ENCODE data around the gene GJC2. TPM values are rescaled to one million over a fixed set of nuclear protein-coding genes. Genes with fewer than 3 reads are reported as not detected.

GJC2 gene
- total RNA-seq, 1 experiment from 2014 or later, result 0.76 TPM

DNA sequence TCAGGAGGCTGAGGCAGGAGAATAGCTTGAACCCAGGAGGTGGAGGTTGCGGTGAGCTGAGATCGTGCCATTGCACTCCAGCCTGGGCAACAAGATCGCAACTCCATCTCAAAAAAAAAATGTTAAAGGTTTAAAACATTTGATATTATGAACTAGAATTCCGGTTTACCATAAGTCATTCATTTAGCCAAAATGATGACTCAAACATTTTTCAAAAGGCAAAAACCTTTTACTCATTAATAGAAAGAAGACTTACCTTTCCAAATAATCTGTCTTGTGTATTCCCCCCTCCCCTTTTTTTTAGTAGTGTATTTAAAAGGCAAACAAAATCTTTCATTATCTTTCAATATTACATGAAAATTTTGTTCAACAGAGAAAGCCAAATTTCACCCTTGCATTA lies 32.4 kb upstream of the GJC2 start:
- Histone ChIP-seq H3K9ac (ENCODE audit: low read length) (no peak overlapping the region), H3K36me3 (ENCODE audit: control insufficient read depth in 1 of 2, insufficient read depth in 2 of 2, low read length in 2 of 2) (no peaks in the 10 kb centered on the region), H3K9me3 (ENCODE audit: control insufficient read depth in 1 of 2, insufficient read depth in 1 of 2, low read depth in 1 of 2, low read length in 2 of 2) (peaks cover 0 to 5% of the 10 kb centered on the region in 2 experiments; a peak in 2 of 4 replicates), H3K79me2 (ENCODE audit: insufficient read depth, low read length) (no peaks in the 10 kb centered on the region), H2AFZ (ENCODE audit: low read depth, low read length, poor library complexity, severe bottlenecking) (no peak overlapping the region), H3K4me3 (replicated peaks in 1 of 2; ENCODE audit: low read depth in 1 of 2, low read length in 2 of 2) (no peak overlapping the region), H3K27ac (ENCODE audit: low read depth, low read length) (no peak overlapping the region), H3K9me2 (ENCODE audit: insufficient read depth) (no peaks in the 10 kb centered on the region), H4K20me1 (ENCODE audit: insufficient read depth) (no peaks in the 10 kb centered on the region), H3K4me1 (ENCODE audit: control insufficient read depth in 1 of 2, insufficient read depth in 2 of 2, low read length in 2 of 2) (no peaks in the 10 kb centered on the region), H3K4me2 (ENCODE audit: low read length) (no peak overlapping the region), H3K27me3 (ENCODE audit: insufficient read depth, low read length) (no peaks in the 10 kb centered on the region)
- DNase-seq (ENCODE audit: low read depth, low spot score) (no peak), ATAC-seq (no peak)
- intact Hi-C loops (cut with micrococcal nuclease), result no loop called here
- ChIA-PET CTCF (no interaction called here), POLR2A (no interaction called here), RAD21 (ENCODE audit: low non-redundant PET in 1 of 2, low total read pairs in 2 of 2, uncharacterized antibody in 2 of 2, unreplicated experiment in 2 of 2) (no interaction called here)
- no TSS peak for BruUV-seq (replicated peaks)
- TF ChIP-seq EZH2 (IDR thresholded peaks at IDR 0.05), result no peak
- no peak for TF ChIP-seq EGR1 (IDR thresholded peaks at IDR 0.05; ENCODE audit: low read depth)
- no peak for TF ChIP-seq RAD21 (IDR thresholded peaks at IDR 0.05; ENCODE audit: low read depth)
- TF ChIP-seq JUND (IDR thresholded peaks at IDR 0.05), result no peak
- no peak for TF ChIP-seq POLR2AphosphoS5 (IDR thresholded peaks at IDR 0.05; ENCODE audit: low read depth, low read length)
- TF ChIP-seq, protein P1, sequence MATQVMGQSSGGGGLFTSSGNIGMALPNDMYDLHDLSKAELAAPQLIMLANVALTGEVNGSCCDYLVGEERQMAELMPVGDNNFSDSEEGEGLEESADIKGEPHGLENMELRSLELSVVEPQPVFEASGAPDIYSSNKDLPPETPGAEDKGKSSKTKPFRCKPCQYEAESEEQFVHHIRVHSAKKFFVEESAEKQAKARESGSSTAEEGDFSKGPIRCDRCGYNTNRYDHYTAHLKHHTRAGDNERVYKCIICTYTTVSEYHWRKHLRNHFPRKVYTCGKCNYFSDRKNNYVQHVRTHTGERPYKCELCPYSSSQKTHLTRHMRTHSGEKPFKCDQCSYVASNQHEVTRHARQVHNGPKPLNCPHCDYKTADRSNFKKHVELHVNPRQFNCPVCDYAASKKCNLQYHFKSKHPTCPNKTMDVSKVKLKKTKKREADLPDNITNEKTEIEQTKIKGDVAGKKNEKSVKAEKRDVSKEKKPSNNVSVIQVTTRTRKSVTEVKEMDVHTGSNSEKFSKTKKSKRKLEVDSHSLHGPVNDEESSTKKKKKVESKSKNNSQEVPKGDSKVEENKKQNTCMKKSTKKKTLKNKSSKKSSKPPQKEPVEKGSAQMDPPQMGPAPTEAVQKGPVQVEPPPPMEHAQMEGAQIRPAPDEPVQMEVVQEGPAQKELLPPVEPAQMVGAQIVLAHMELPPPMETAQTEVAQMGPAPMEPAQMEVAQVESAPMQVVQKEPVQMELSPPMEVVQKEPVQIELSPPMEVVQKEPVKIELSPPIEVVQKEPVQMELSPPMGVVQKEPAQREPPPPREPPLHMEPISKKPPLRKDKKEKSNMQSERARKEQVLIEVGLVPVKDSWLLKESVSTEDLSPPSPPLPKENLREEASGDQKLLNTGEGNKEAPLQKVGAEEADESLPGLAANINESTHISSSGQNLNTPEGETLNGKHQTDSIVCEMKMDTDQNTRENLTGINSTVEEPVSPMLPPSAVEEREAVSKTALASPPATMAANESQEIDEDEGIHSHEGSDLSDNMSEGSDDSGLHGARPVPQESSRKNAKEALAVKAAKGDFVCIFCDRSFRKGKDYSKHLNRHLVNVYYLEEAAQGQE (IDR thresholded peaks at IDR 0.05; ENCODE audit: low read depth), result no peak
- TF ChIP-seq EZH2phosphoT487 (IDR thresholded peaks at IDR 0.05; ENCODE audit: borderline replicate concordance), result no peak
- no peak for TF ChIP-seq ZFX (IDR thresholded peaks at IDR 0.05)
- no peak for TF ChIP-seq YY1 (IDR thresholded peaks at IDR 0.05; ENCODE audit: extremely low read depth, insufficient replicate concordance, low read depth, low read length)
- no peak for TF ChIP-seq TCF7L2 (IDR thresholded peaks at IDR 0.05; ENCODE audit: borderline replicate concordance, extremely low read depth, insufficient read depth, insufficient read length)
- TF ChIP-seq, protein P2, sequence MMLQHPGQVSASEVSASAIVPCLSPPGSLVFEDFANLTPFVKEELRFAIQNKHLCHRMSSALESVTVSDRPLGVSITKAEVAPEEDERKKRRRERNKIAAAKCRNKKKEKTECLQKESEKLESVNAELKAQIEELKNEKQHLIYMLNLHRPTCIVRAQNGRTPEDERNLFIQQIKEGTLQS (IDR thresholded peaks at IDR 0.05), result no peak
- no peak for TF ChIP-seq SRF (IDR thresholded peaks at IDR 0.05; ENCODE audit: low read depth)

All from HCT116 (cell line).